PFSK-1 (cell line): ENCODE measurements around the gene VCX3B. TPM values are rescaled to one million over a fixed set of nuclear protein-coding genes. Genes with fewer than 3 reads are reported as not detected.
"Not testable (repeated sequence)": the region's sequence is repeated elsewhere in the genome, so short reads cannot be mapped to it uniquely, and the experiment has no call there.

Experiments used
- FOXP2 ChIP-seq: optimal IDR thresholded peaks from 2 replicates; pipeline ENCODE3; 2011; ENCODE audit warnings: borderline replicate concordance, control low read depth, inconsistent platforms; ENCODE audit not compliant: insufficient read depth; ENCODE audit errors: extremely low read length, extremely low read depth
- POLR2AphosphoS5 ChIP-seq: IDR thresholded peaks from 2 replicates; pipeline ENCODE4 v1.6.1; 2012; ENCODE audit warnings: low read depth, mild to moderate bottlenecking, control low read depth, low read length, moderate library complexity
- SIN3A ChIP-seq: IDR thresholded peaks from 2 replicates; pipeline ENCODE4 v1.6.1; 2012; ENCODE audit warnings: mild to moderate bottlenecking, low read length, moderate library complexity, borderline replicate concordance; ENCODE audit not compliant: insufficient read depth
- TAF1 ChIP-seq: IDR thresholded peaks from 2 replicates; pipeline ENCODE4 v1.6.1; 2012; ENCODE audit warnings: low read length, control low read depth, borderline replicate concordance; ENCODE audit not compliant: insufficient read depth
- polyA plus RNA-seq: library from polyadenylated mRNA; unstranded; fragments of >200 nt; gene quantifications from one replicate; pipeline ENCODE4 v1.2.1, GENCODE V29; 2012; ENCODE audit warnings: low read depth, missing spikeins; ENCODE audit not compliant: insufficient read length
- TF ChIP-seq, protein P1 (sequence below), 2 experiments: IDR thresholded peaks; 2 replicates each; pipeline versions ENCODE4 v1.6.1 to v1.8.0; 2011 to 2012; ENCODE audit warnings: low read depth in 2 of 2, low read length in 2 of 2, control low read depth in 1 of 2, inconsistent platforms in 1 of 2, mild to moderate bottlenecking in 1 of 2, moderate library complexity in 1 of 2; ENCODE audit not compliant: insufficient read depth in 1 of 2

VCX3B gene
- not detected for polyA plus RNA-seq

- TF ChIP-seq SIN3A, POLR2AphosphoS5, FOXP2: not testable (repeated sequence)
Measured at GRCh38 chrX:8464530-8464929, at the start of gene VCX3B. Gene VCX3B, plus strand, starts transcription at chrX:8464830. Its CDS starts 621 bp downstream, at chrX:8465451.

GRCh38 chrX:8418301-8418700, 46.3 kb upstream of the VCX3B start:
- TF ChIP-seq TAF1: no peak

DNA sequence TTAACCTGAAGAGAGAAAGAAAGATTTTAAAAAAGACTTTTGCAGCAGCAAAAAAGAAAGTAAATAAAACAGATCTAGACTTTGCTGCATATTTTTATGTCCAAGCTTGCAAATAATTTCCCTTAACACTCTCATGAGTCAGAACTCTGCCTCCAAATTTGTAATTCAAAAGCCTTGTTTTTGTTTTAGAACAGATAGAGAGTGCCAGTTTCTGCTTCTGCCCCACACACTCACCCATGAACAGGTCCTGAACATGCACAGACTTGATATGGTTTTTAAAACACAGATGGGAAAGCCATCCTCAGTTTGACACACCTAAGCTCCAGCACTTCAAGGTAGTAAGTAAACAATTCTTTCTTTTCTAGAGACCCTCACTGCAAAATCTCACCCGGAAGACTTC, 39.7 kb upstream of the VCX3B start:
- TF ChIP-seq, protein P1, sequence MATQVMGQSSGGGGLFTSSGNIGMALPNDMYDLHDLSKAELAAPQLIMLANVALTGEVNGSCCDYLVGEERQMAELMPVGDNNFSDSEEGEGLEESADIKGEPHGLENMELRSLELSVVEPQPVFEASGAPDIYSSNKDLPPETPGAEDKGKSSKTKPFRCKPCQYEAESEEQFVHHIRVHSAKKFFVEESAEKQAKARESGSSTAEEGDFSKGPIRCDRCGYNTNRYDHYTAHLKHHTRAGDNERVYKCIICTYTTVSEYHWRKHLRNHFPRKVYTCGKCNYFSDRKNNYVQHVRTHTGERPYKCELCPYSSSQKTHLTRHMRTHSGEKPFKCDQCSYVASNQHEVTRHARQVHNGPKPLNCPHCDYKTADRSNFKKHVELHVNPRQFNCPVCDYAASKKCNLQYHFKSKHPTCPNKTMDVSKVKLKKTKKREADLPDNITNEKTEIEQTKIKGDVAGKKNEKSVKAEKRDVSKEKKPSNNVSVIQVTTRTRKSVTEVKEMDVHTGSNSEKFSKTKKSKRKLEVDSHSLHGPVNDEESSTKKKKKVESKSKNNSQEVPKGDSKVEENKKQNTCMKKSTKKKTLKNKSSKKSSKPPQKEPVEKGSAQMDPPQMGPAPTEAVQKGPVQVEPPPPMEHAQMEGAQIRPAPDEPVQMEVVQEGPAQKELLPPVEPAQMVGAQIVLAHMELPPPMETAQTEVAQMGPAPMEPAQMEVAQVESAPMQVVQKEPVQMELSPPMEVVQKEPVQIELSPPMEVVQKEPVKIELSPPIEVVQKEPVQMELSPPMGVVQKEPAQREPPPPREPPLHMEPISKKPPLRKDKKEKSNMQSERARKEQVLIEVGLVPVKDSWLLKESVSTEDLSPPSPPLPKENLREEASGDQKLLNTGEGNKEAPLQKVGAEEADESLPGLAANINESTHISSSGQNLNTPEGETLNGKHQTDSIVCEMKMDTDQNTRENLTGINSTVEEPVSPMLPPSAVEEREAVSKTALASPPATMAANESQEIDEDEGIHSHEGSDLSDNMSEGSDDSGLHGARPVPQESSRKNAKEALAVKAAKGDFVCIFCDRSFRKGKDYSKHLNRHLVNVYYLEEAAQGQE (IDR thresholded peaks at IDR 0.05; ENCODE audit: insufficient read depth in 1 of 2, low read depth in 2 of 2, low read length in 2 of 2): no peak
- TF ChIP-seq FOXP2 (no peak), SIN3A (no peak), POLR2AphosphoS5 (no peak), TAF1 (no peak)

- TF ChIP-seq SIN3A (no peak), POLR2AphosphoS5 (no peak), FOXP2 (no peak), TAF1 (no peak)
- TF ChIP-seq, protein P1 (IDR thresholded peaks at IDR 0.05; ENCODE audit: insufficient read depth in 1 of 2, low read depth in 2 of 2, low read length in 2 of 2): no peak
Measured at GRCh38 chrX:8429692-8430249, 34.9 kb upstream of the VCX3B start.

GRCh38 chrX:8430444-8430843, 34.2 kb upstream of the VCX3B start:
- TF ChIP-seq, protein P1 (IDR thresholded peaks at IDR 0.05; ENCODE audit: insufficient read depth in 1 of 2, low read depth in 2 of 2, low read length in 2 of 2): no peak
- TF ChIP-seq SIN3A: no peak
- TF ChIP-seq TAF1: no peak
- TF ChIP-seq POLR2AphosphoS5: no peak
- no peak for TF ChIP-seq FOXP2

GRCh38 chrX:8432396-8432795, 32.2 kb upstream of the VCX3B start:
- TF ChIP-seq FOXP2 (no peak), TAF1 (no peak), SIN3A (no peak), POLR2AphosphoS5 (no peak)
- TF ChIP-seq, protein P1 (IDR thresholded peaks at IDR 0.05; ENCODE audit: insufficient read depth in 1 of 2, low read depth in 2 of 2, low read length in 2 of 2): no peak
